Neural cell (in vitro differentiated cells): Measurements from ENCODE around the gene ITPRID2.

Experiments
- CTCF ChIP-seq: fragments of 450-650 bp; IDR thresholded peaks from 2 replicates; pipeline ENCODE4 v1.5.1; 2014; ENCODE audit warnings: antibody characterized with exemption, mild to moderate bottlenecking, moderate library complexity; ENCODE audit not compliant: poor library complexity, severe bottlenecking
- SMC3 ChIP-seq: fragments of 450-650 bp; conservative IDR thresholded peaks from 2 replicates; pipeline ENCODE4 v1.6.1; 2014; ENCODE audit warnings: antibody characterized with exemption, mild to moderate bottlenecking, moderate library complexity; ENCODE audit not compliant: poor library complexity

DNA sequence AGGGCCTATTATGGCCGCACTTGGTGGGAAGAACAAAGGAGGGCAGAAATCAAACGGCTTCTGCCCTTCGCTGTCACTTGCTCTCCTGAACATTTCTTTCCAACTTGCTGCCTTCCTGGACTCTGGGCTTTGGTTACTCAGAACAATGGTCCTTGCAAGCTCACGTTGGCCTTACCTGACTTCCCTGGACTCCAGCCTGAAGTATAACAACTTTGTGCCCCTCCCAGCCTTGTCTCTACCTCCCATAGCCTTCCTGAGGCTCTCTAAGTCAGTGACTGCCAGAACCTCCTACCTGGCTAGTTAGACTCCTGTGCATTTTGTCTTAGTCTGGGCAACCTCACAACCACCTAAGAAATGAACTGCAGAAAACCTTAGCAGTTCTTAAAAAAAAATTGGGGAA, 30.2 kb upstream of the ITPRID2 start:
- no peak for TF ChIP-seq SMC3
- no peak for TF ChIP-seq CTCF
